ENCODE measurements around the gene TTLL8.

Gene TTLL8

DNA sequence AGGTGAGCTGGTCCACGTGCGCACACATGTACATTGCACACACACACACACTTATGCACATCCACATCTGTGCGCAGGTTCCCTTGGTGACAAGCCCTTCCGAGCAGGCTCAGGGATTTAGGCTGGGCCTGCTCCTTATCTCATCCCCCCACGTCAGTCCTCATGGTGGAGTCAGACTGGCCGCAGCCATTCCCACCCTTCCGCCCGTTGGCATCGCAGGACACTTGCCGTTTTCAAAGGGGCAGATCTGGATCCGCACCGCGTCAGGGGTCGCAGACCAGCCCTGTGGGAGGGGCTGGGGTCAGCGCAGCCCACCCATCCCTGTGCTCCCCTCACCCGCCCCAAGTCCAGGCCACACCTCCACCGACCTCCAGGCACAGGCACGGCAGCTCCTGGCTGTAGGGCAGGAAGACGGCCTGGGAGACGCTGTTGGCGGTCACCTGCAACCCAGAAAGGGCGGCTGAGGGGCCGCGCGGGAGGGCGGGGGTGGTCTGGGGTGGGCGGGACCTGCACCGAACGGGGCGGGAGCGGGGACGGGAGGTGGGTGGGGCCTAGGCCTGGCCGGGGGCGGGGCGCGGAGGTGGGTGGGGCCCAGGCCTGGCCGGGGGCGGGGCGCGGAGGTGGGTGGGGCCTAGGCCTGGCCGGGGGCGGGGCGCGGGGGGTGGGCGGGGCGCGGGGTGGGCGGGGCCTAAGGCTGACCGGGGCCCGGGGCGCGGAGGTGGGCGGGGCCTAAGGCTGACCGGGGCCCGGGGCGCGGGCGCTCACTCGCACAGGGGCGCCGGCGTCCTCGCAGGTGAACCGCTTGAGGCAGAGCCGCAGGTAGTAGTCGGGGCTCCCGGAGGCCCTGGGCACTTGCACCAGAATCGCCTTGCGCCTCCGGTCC, 58.8 kb downstream of the TTLL8 start:
- TF ChIP-seq L3MBTL2 (conservative IDR thresholded peaks at IDR 0.05) (no peak), SUZ12 (IDR thresholded peaks at IDR 0.05) (no peak), LEF1 (IDR thresholded peaks at IDR 0.05; ENCODE audit: borderline replicate concordance) (no peak), TARDBP (IDR thresholded peaks at IDR 0.05) (no peak), FOXA1 (IDR thresholded peaks at IDR 0.05) (no peak), ZNF384 (IDR thresholded peaks at IDR 0.05) (no peak), FOXK2 (IDR thresholded peaks at IDR 0.05) (no peak), CTBP1 (IDR thresholded peaks at IDR 0.05; ENCODE audit: borderline replicate concordance) (no peak), ELF4 (IDR thresholded peaks at IDR 0.05) (no peak), FOXM1 (IDR thresholded peaks at IDR 0.05; ENCODE audit: borderline replicate concordance) (no peak), ARNT (IDR thresholded peaks at IDR 0.05) (no peak), HDGF (IDR thresholded peaks at IDR 0.05; ENCODE audit: borderline replicate concordance) (no peak), SP1 (IDR thresholded peaks at IDR 0.05) (no peak), BHLHE40 (IDR thresholded peaks at IDR 0.05; ENCODE audit: borderline replicate concordance) (no peak), NFRKB (IDR thresholded peaks at IDR 0.05) (no peak)
- TF ChIP-seq, protein P1, sequence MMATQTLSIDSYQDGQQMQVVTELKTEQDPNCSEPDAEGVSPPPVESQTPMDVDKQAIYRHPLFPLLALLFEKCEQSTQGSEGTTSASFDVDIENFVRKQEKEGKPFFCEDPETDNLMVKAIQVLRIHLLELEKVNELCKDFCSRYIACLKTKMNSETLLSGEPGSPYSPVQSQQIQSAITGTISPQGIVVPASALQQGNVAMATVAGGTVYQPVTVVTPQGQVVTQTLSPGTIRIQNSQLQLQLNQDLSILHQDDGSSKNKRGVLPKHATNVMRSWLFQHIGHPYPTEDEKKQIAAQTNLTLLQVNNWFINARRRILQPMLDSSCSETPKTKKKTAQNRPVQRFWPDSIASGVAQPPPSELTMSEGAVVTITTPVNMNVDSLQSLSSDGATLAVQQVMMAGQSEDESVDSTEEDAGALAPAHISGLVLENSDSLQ (IDR thresholded peaks at IDR 0.05) = no peak
- peak; percentile 83 for DNase-seq (ENCODE audit: extremely low spot score)
- ChIA-PET POLR2A (no interaction called here), CTCF (no interaction called here)

DNA sequence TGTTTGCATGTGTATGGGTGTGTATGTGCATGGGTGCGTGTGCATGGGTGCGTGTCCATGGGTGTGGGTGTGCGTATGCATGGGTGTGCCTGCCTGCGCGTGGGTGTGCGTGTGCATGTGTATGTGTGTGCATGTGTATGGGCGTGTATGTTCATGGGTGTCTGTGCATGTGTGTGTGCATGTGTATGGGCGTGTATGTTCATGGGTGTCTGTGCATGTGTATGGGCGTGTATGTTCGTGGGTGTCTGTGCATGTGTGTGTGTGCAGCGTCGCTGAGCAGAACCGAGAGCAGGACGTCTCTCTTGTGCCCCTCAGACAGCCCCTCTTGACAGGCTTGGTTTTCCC, 59.4 kb downstream of the TTLL8 start:
- no peak for DNase-seq (ENCODE audit: extremely low spot score)
- ChIA-PET POLR2A (no interaction called here), CTCF (no interaction called here)
- no peak for TF ChIP-seq SP1 (IDR thresholded peaks at IDR 0.05)

DNA sequence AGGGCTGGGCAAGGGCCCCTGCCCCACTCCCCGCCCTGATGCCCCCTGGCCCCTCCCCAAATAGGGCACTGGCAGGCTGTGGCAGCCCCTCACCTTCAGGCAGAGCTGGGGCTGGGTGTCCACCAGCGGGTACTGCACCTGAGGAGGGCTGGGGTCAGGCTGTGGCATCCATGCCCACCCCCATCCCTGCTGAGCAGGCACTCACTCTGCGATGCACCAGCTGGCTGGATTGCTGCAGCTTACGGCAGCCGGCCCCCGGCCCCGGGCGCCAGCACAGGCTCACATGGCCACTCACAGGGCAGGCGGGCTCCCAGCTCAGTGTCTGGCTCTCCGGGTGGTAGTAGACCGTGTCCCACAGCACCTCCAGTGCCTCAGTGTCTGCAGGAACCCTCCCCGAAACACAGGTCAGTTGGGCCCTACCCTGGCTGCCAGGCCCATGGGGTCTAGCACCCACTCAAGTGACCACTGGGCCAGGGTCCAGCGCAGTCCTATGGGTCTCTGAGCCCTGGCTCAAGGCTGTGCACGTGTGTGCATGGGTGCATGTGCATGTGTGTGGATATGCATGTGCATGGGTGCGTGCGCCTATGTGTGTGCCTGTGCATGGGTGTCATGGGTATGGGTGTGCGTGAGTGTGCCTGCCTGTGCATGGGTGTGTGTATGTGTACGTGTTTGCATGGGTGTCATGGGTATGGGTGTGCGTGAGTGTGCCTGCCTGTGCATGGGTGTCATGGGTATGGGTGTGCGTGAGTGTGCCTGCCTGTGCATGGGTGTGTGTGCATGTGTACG, 60.0 kb downstream of the TTLL8 start:
- POLR2A ChIA-PET = no interaction called here
- TF ChIP-seq FOXA1 (IDR thresholded peaks at IDR 0.05) (no peak), ELF4 (IDR thresholded peaks at IDR 0.05) (no peak), FOXK2 (IDR thresholded peaks at IDR 0.05) (no peak), FOXM1 (IDR thresholded peaks at IDR 0.05; ENCODE audit: borderline replicate concordance) (no peak), L3MBTL2 (conservative IDR thresholded peaks at IDR 0.05) (no peak), HDGF (IDR thresholded peaks at IDR 0.05; ENCODE audit: borderline replicate concordance) (no peak), ARNT (IDR thresholded peaks at IDR 0.05) (no peak), LEF1 (IDR thresholded peaks at IDR 0.05; ENCODE audit: borderline replicate concordance) (no peak), NFRKB (IDR thresholded peaks at IDR 0.05) (no peak), SUZ12 (IDR thresholded peaks at IDR 0.05) (no peak), ZNF384 (IDR thresholded peaks at IDR 0.05) (no peak), BHLHE40 (IDR thresholded peaks at IDR 0.05; ENCODE audit: borderline replicate concordance) (no peak), TARDBP (IDR thresholded peaks at IDR 0.05) (no peak), SP1 (IDR thresholded peaks at IDR 0.05) (no peak), CTBP1 (IDR thresholded peaks at IDR 0.05; ENCODE audit: borderline replicate concordance) (no peak)
- TF ChIP-seq, protein P1 (IDR thresholded peaks at IDR 0.05) = no peak
- CTCF ChIA-PET = no interaction called here
- DNase-seq (ENCODE audit: extremely low spot score) = peak; percentile 2

DNA sequence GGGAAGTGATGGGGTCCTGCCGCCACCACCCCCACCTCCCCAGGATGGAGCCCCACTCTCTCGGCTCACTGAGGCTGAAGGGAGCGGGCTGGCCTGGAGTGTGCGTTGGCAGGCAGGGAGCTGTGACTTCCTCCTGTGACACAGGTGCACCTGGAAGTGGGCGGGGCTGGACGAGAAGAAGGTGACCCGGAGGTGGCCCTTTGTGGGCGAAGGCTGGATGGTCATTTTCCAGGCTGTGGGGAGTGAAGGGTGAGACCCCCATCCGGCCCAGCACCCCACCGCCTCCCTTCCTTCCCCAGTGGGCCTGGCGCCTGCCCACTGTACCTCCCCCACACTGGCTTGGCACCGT, 60.9 kb downstream of the TTLL8 start:
- POLR2A ChIA-PET = no interaction called here
- no peak for DNase-seq (ENCODE audit: extremely low spot score)
- CTCF ChIA-PET = no interaction called here
- TF ChIP-seq ZNF384 (IDR thresholded peaks at IDR 0.05) = no peak
- TF ChIP-seq CTBP1 (IDR thresholded peaks at IDR 0.05; ENCODE audit: borderline replicate concordance) = no peak
- TF ChIP-seq ARNT (IDR thresholded peaks at IDR 0.05) = no peak
- TF ChIP-seq BHLHE40 (IDR thresholded peaks at IDR 0.05; ENCODE audit: borderline replicate concordance) = no peak
- TF ChIP-seq NFRKB (IDR thresholded peaks at IDR 0.05) = no peak
- TF ChIP-seq TARDBP (IDR thresholded peaks at IDR 0.05) = no peak
- no peak for TF ChIP-seq ELF4 (IDR thresholded peaks at IDR 0.05)
- TF ChIP-seq SP1 (IDR thresholded peaks at IDR 0.05) = no peak
- TF ChIP-seq SUZ12 (IDR thresholded peaks at IDR 0.05) = no peak
- no peak for TF ChIP-seq L3MBTL2 (conservative IDR thresholded peaks at IDR 0.05)
- TF ChIP-seq HDGF (IDR thresholded peaks at IDR 0.05; ENCODE audit: borderline replicate concordance) = no peak
- TF ChIP-seq FOXK2 (IDR thresholded peaks at IDR 0.05) = no peak
- no peak for TF ChIP-seq FOXA1 (IDR thresholded peaks at IDR 0.05)
- TF ChIP-seq LEF1 (IDR thresholded peaks at IDR 0.05; ENCODE audit: borderline replicate concordance) = no peak
- TF ChIP-seq, protein P1 (IDR thresholded peaks at IDR 0.05) = no peak
- no peak for TF ChIP-seq FOXM1 (IDR thresholded peaks at IDR 0.05; ENCODE audit: borderline replicate concordance)

DNA sequence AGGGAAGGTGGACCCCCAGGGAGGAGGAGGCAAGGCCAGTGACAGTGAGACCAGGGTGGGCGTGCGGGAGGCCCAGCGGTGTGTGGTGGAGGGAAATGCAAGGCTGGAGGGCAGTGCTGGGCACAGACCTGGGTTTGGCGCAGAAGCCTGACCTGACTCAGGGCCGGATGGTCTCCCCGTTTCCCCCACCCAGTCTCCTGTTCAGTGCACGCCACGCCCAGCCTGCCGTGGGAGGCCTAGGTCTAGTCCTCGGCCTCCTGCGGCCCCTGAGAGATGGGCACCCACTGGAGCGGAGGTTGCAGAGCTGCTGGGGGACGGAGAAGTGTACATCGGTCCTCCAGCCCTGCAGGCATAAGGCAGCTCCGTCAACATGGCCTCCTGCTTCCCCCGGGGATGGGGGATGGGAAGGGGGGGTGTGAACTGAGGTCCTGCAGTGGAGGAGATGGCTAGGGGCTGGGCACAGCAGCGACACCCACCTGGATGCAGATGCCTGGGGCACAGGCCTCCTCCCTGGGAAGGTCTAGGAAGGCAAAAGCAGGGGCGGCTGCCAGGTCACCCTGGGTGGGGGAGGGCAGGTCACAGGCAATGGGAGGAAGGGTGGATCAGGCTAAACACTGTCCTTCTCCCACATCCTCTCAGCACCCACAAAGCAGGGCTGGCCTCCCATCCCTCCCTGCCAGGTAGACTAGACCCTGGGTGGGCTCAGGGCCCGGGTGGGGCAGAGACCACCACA, 61.4 kb downstream of the TTLL8 start:
- POLR2A ChIA-PET = no interaction called here
- CTCF ChIA-PET = no interaction called here
- DNase-seq (ENCODE audit: extremely low spot score) = no peak
- no peak for TF ChIP-seq FOXK2 (IDR thresholded peaks at IDR 0.05)
- no peak for TF ChIP-seq FOXM1 (IDR thresholded peaks at IDR 0.05; ENCODE audit: borderline replicate concordance)
- TF ChIP-seq SUZ12 (IDR thresholded peaks at IDR 0.05) = no peak
- TF ChIP-seq NFRKB (IDR thresholded peaks at IDR 0.05) = no peak
- no peak for TF ChIP-seq ZNF384 (IDR thresholded peaks at IDR 0.05)
